HG03575 (cell line): ENCODE results near the gene SEMA4G.

ENCODE experiments used
- ATAC-seq: cut with Tn5 transposase; IDR thresholded peaks from one replicate; pipeline ENCODE4 v1.9.1; 2021; ENCODE audit not compliant: unreplicated experiment, insufficient number of reproducible peaks, low FRiP score; ENCODE audit errors: extremely low read depth

Gene SEMA4G

GRCh38 chr10:101000915-101001658, 31.8 kb downstream of the SEMA4G start:
- ATAC-seq = no peak

GRCh38 chr10:101001659-101002035, 32.3 kb downstream of the SEMA4G start:
- ATAC-seq = no peak

DNA sequence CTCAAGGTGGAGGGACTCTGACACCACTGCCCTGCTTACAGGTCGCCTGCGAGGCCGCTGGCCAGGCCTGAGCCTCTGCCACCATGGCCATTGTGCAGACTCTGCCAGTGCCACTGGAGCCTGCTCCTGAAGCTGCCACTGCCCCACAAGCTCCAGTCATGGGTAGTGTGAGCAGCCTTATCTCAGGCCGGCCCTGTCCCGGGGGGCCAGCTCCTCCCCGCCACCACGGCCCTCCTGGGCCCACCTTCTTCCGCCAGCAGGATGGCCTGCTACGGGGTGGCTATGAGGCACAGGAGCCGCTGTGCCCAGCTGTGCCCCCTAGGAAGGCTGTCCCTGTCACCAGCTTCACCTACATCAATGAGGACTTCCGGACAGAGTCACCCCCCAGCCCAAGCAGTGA, 33.2 kb downstream of the SEMA4G start:
- no peak for ATAC-seq

- no peak for ATAC-seq
Observed at GRCh38 chr10:101003639-101004206, 34.4 kb downstream of the SEMA4G start.

DNA sequence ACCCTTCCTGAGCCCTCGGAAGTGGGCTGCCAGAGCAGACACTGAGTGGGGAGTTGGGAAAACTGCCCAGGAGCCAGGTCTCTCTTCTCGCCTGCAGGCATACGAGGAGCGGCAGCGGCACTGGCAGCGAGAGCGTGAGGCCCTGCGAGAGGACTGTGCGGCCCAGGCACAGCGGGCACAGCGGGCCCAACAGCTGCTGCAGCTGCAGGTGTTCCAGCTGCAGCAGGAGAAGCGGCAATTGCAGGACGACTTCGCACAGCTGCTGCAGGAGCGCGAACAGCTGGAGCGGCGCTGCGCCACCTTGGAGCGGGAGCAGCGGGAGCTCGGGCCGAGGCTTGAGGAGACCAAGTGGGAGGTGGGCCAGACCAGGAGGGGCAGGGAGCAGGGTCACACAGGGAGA, 36.1 kb downstream of the SEMA4G start:
- no peak for ATAC-seq

- no peak for ATAC-seq
Observed at GRCh38 chr10:101005869-101006567, 36.7 kb downstream of the SEMA4G start.

DNA sequence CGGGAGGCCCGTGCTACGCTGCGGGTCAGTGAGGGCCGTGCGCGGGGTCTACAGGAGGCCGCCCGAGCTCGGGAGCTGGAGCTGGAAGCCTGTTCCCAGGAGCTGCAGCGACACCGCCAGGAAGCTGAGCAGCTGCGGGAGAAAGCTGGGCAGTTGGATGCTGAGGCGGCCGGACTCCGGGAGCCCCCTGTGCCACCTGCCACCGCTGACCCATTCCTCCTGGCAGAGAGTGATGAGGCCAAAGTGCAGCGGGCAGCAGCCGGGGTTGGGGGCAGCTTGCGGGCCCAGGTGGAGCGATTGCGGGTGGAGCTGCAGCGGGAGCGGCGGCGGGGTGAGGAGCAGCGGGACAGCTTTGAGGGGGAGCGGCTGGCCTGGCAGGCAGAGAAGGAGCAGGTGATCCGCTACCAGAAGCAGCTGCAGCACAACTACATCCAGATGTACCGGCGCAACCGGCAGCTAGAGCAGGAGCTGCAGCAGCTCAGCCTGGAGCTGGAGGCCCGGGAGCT, 37.3 kb downstream of the SEMA4G start:
- no peak for ATAC-seq

GRCh38 chr10:101007099-101007711, 37.9 kb downstream of the SEMA4G start:
- no peak for ATAC-seq

DNA sequence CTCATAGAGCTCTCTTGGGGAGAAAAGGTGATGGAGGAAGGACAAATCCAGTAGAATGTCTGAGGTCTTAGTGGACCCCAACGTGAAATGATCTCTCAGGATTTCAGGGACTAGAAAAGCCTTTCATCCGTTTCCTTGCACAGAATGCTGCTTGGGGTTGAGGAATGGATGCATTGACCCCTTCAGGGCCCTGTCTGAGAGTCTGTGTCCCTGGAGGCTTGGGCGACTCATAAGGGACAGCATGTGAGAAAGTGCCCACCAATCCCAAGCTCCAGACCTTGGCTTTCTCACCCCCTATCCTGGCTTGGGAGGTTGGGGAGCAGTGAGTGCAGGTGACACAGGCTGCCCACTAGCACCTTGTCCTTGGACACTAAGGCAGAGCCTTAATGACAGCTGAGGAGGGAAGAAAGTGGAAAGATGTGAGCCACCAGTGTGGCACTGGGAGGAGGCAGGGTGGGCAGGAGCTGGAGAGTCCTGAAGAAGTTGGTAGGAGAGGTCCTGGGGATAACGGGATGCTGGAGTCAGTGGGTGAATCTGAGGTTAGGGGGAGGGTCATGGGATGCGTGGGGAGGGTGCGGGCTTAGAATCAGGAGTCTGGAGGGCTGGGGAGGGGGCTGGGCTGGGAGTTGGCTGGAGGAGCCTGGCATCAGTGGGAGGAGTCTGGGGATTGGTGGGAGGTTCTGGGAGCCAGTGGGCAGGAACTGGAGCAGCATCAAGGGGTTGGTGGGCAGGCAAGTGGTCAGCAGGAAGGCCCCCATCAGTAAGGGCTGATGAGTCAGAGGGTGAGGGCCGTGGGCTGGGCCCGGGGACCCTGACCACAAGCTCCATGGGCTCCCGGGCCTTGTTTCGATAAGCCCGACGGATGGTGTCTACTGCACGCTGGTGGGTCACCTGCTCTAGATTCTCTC, 38.9 kb downstream of the SEMA4G start:
- no peak for ATAC-seq

GRCh38 chr10:101008823-101009423, 39.6 kb downstream of the SEMA4G start:
- no peak for ATAC-seq

DNA sequence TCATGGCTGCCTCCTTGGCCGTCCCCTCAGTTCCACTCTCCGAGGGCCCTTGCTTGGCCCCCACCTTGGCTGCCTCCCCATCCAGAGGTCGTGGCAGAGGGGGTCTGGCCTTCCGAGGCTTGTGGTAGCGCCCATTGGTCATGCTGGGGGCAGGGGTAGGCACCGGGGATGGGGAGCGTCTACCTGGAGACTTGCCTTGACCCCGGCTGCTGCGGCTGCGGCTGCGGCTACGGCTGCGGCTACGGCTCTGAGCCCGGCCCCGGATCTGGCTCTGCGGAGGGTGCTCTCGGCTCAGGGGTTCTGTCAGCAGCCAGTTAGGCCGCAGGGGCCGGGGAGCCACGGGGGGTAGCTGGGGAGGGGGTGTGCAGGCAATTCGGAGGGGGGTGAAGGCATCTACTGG, 41.0 kb downstream of the SEMA4G start:
- no peak for ATAC-seq

DNA sequence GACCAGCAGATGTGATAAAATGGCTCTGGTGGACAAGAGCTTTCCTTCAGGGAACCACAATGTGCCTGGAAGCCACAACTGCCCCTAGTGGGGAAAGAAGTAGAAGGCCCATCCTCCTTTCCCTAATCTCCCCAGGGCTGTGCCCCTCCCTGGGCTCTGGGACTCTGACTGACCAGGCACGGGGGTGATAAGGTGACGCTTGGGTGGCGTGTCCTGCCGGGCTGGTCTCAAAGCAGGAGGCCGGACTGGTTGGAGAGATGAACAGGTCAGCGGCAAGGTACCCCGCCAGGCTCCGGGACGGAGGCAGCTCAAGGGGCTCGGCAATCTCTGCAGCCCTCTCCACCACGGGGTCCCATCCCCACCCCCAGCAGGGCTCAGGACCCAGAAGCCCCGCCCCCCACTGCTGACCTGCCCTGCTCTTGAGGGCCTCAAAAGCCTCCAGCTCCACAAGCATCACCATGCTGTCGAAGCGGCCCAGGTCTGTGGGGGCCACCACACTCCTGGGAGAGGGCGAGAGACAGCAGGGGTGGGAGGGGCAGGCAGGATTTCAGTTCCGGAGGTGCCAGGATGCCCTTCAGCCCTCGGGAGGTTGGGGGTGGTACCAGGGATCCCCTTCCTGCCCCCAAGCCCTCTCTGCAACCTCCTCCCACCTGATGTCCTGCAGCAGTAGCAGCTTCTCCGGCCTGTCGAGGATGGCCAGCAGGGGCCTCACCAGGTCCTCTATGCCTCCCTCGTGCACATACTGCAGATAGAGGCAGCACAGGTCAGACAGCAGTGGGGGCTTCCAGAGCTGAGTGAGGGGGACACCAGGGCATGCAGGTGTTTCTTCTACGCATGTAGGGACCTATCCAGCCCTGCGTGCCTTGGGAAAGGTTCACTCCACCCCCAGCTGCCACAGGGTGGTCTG, 42.5 kb downstream of the SEMA4G start:
- no peak for ATAC-seq

GRCh38 chr10:101012525-101013364, 43.4 kb downstream of the SEMA4G start:
- peak; percentile 65 for ATAC-seq

GRCh38 chr10:101013365-101013825, 44.1 kb downstream of the SEMA4G start:
- ATAC-seq = no peak

- ATAC-seq = no peak
Observed at GRCh38 chr10:101014230-101014884, 45.1 kb downstream of the SEMA4G start.

DNA sequence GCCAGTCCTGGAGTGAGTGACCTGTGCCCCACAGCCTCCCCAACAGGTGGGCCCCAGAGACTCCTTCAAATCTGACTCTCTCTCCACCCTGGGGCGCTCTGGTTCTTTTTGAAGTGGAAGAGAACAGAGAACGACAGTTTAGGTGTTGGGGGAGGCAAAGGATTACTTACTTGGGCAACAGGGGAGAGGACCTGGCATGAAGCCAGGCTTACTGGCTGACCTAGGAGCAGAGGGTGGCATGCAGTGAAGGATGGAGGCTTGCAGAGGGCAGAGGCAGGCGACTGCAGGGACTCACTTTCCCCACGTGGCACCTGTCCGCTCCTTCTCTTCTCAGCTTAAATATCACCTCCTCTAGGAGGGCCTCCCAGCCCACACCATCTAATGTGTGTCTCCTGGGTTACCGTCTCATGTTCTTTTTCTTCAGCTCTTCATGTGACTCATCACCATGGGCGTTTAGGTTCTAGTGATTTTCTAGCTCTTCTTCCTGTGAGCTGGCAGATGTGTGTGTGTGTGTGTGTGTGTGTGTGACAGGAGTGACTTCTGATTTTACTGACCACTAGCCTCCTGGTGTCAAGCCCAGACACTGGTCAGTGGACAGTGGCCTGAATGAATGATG, 45.8 kb downstream of the SEMA4G start:
- no peak for ATAC-seq
